CD8-positive, alpha-beta memory T cell (primary cell): ENCODE results near the gene FSTL5. TPM values are rescaled to one million over a fixed set of nuclear protein-coding genes. Genes with fewer than 3 reads are reported as not detected.

Source experiments
- CTCF ChIA-PET: fragments of 350-600 bp; sonication (Branson Sonifier 250); formaldehyde crosslinking; loops from one replicate; lab custom pipeline; 2021; ENCODE audit warnings: antibody characterized with exemption; lab: Charles Lee
- POLR2A ChIA-PET: fragments of 350-600 bp; sonication (Branson Sonifier 250); formaldehyde crosslinking; loops from one replicate; lab custom pipeline; 2021; ENCODE audit warnings: antibody characterized with exemption; lab: Charles Lee
- DNase-seq, 5 donors: peaks; one replicate each; pipeline versions ENCODE4 v3.0.0 to v3.0.0-alpha.2; 2020 to 2022; ENCODE audit warnings: mixed read lengths in 1 of 5
- H3K27ac ChIP-seq: one replicate; pipeline ENCODE4 v1.7.0; 2013; ENCODE audit warnings: low read depth, mild to moderate bottlenecking, low read length, moderate library complexity
- H3K27me3 ChIP-seq: 2 replicates; pipeline ENCODE4 v1.7.0; 2013; ENCODE audit warnings: low read length, mild to moderate bottlenecking; ENCODE audit not compliant: insufficient read depth, poor library complexity, severe bottlenecking
- H3K36me3 ChIP-seq: 2 replicates; pipeline ENCODE4 v1.7.0; 2013; ENCODE audit warnings: mild to moderate bottlenecking, low read length, moderate library complexity; ENCODE audit not compliant: insufficient read depth
- H3K4me1 ChIP-seq: 2 replicates; pipeline ENCODE4 v1.7.0; 2013; ENCODE audit warnings: mild to moderate bottlenecking, low read length, moderate library complexity; ENCODE audit not compliant: insufficient read depth
- H3K4me3 ChIP-seq: 2 replicates; pipeline ENCODE4 v1.7.0; 2013; ENCODE audit warnings: mild to moderate bottlenecking, low read length
- H3K9me3 ChIP-seq: 2 replicates; pipeline ENCODE4 v1.7.0; 2013; ENCODE audit warnings: mild to moderate bottlenecking, low read length
- H3K27ac Mint-ChIP-seq, 8 donors: one replicate each; pipeline ENCODE4 v1.8.0; 2020 to 2021; ENCODE audit warnings: mixed read lengths in 8 of 8, mild to moderate bottlenecking in 6 of 8, inconsistent platforms in 3 of 8, moderate library complexity in 3 of 8
- H3K27me3 Mint-ChIP-seq, 2 donors: one replicate each; pipeline ENCODE4 v1.8.0; 2020 to 2021; ENCODE audit warnings: mixed read lengths in 2 of 2, mild to moderate bottlenecking in 1 of 2, moderate library complexity in 1 of 2
- H3K36me3 Mint-ChIP-seq, 3 donors: one replicate each; pipeline ENCODE4 v1.8.0; 2020 to 2021; ENCODE audit warnings: mixed read lengths in 3 of 3, inconsistent platforms in 1 of 3, mild to moderate bottlenecking in 1 of 3
- H3K4me1 Mint-ChIP-seq, 3 donors: one replicate each; pipeline ENCODE4 v1.8.0; 2020 to 2021; ENCODE audit warnings: mixed read lengths in 3 of 3, inconsistent platforms in 1 of 3, mild to moderate bottlenecking in 1 of 3
- H3K4me3 Mint-ChIP-seq, 7 donors: one replicate each; pipeline ENCODE4 v1.8.0; 2020 to 2021; ENCODE audit warnings: mixed read lengths in 7 of 7, mild to moderate bottlenecking in 6 of 7, moderate library complexity in 4 of 7, inconsistent platforms in 2 of 7
- H3K9me3 Mint-ChIP-seq, 5 donors: one replicate each; pipeline ENCODE4 v1.8.0; 2020 to 2022; ENCODE audit warnings: mixed read lengths in 5 of 5, mild to moderate bottlenecking in 3 of 5, moderate library complexity in 2 of 5, inconsistent platforms in 1 of 5
- polyA plus RNA-seq: library from polyadenylated mRNA; unstranded; fragments of 300-500 nt; fragmentation: Illumina TruSeq; gene quantifications from one replicate; pipeline ENCODE4 v1.2.3, GENCODE V29; 2021
- total RNA-seq, 2 experiments: library from RNA; stranded (reverse); gene quantifications; one replicate each; pipeline ENCODE4 v1.2.3, GENCODE V29; 2021

Gene FSTL5
- total and polyA plus RNA-seq, 3 experiments from 2014 or later, result not detected

DNA sequence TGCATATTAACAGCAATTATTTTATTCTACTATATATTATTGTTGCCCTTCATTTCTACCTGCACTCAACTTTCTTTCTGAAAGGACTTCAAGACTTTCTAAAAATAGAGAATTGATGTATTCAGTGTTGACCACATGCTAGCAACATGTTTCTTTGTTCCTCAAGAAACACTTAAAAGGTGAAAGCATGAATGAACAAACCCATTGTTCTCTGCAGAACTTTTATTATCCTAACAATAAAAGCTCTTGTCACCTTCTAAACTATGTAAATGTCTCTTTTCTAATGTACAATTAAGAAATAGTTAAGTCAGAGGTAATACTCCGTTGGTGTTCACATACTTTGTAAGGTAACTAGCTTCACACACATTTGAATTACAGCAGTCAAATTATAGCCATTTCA is 638.7 kb downstream of the FSTL5 start:
- Mint-ChIP-seq H3K4me3 (no peak overlapping the region), H3K9me3 (peaks cover 3 to 29% (median 6%) of the 10 kb centered on the region in 5 donors), H3K36me3 (no peaks in the 10 kb centered on the region), H3K27me3 (no peaks in the 10 kb centered on the region), H3K27ac (no peak overlapping the region), H3K4me1 (no peaks in the 10 kb centered on the region)
- Histone ChIP-seq H3K4me1 (no peaks in the 10 kb centered on the region), H3K9me3 (no peaks in the 10 kb centered on the region), H3K4me3 (no peak overlapping the region), H3K36me3 (no peaks in the 10 kb centered on the region), H3K27me3 (no peaks in the 10 kb centered on the region), H3K27ac (no peak overlapping the region)
- POLR2A ChIA-PET, result no interaction called here
- CTCF ChIA-PET, result no interaction called here
- no peak for DNase-seq

DNA sequence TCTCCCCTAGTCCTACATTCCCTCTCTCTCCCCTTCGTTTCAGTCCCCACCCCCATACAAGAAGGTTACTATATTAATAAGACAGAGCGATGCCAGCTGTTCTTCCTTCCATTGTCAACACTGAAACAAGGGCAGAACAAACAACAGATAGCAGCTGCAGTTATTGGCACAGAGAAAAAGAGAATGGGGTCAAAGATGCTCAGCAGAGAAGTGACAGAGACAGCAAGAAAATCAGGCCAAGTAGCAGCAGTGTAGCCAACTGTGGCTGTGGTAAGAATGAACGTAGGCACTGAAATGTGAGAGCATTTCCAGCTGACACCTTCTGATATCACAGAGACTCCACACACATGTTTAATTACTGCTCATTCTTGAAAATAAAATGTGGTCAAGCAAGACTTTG is 641.8 kb downstream of the FSTL5 start:
- POLR2A ChIA-PET, result no interaction called here
- no peaks in the 10 kb centered on the region for H3K27me3 ChIP-seq
- no peaks in the 10 kb centered on the region for H3K4me1 Mint-ChIP-seq
- no peaks in the 10 kb centered on the region for H3K36me3 Mint-ChIP-seq
- no peaks in the 10 kb centered on the region for H3K9me3 ChIP-seq
- H3K27ac Mint-ChIP-seq, result no peak overlapping the region
- H3K4me3 Mint-ChIP-seq, result no peak overlapping the region
- no peaks in the 10 kb centered on the region for H3K36me3 ChIP-seq
- no peak overlapping the region for H3K4me3 ChIP-seq
- no peak overlapping the region for H3K27ac ChIP-seq
- CTCF ChIA-PET, result no interaction called here
- no peak for DNase-seq
- no peaks in the 10 kb centered on the region for H3K4me1 ChIP-seq
- H3K27me3 Mint-ChIP-seq, result no peaks in the 10 kb centered on the region
- H3K9me3 Mint-ChIP-seq, result peaks cover 5 to 19% (median 14%) of the 10 kb centered on the region in 5 donors

- no peak overlapping the region for H3K4me3 Mint-ChIP-seq
- ChIA-PET CTCF (no interaction called here), POLR2A (no interaction called here)
- no peak overlapping the region for H3K27ac ChIP-seq
- H3K27ac Mint-ChIP-seq, result no peak overlapping the region
- no peaks in the 10 kb centered on the region for H3K36me3 ChIP-seq
- no peaks in the 10 kb centered on the region for H3K27me3 Mint-ChIP-seq
- H3K9me3 Mint-ChIP-seq, result peaks cover 5 to 15% (median 14%) of the 10 kb centered on the region in 5 donors
- no peaks in the 10 kb centered on the region for H3K36me3 Mint-ChIP-seq
- no peaks in the 10 kb centered on the region for H3K4me1 ChIP-seq
- no peak for DNase-seq
- no peaks in the 10 kb centered on the region for H3K9me3 ChIP-seq
- no peaks in the 10 kb centered on the region for H3K4me1 Mint-ChIP-seq
- H3K27me3 ChIP-seq, result no peaks in the 10 kb centered on the region
- no peak overlapping the region for H3K4me3 ChIP-seq
Observed at GRCh38 chr4:161519611-161520010, 644.2 kb downstream of the FSTL5 start.

- no peak overlapping the region for H3K4me3 Mint-ChIP-seq
- no peaks in the 10 kb centered on the region for H3K4me1 ChIP-seq
- no peak overlapping the region for H3K4me3 ChIP-seq
- H3K36me3 ChIP-seq, result no peaks in the 10 kb centered on the region
- ChIA-PET CTCF (no interaction called here), POLR2A (no interaction called here)
- H3K9me3 ChIP-seq, result no peaks in the 10 kb centered on the region
- H3K27me3 Mint-ChIP-seq, result no peaks in the 10 kb centered on the region
- H3K9me3 Mint-ChIP-seq, result peaks cover 5 to 14% (median 10%) of the 10 kb centered on the region in 5 donors
- no peak overlapping the region for H3K27ac ChIP-seq
- H3K27ac Mint-ChIP-seq, result no peak overlapping the region
- no peaks in the 10 kb centered on the region for H3K4me1 Mint-ChIP-seq
- no peaks in the 10 kb centered on the region for H3K27me3 ChIP-seq
- H3K36me3 Mint-ChIP-seq, result no peaks in the 10 kb centered on the region
- no peak for DNase-seq
Observed at GRCh38 chr4:161517941-161518340, 645.9 kb downstream of the FSTL5 start.

DNA sequence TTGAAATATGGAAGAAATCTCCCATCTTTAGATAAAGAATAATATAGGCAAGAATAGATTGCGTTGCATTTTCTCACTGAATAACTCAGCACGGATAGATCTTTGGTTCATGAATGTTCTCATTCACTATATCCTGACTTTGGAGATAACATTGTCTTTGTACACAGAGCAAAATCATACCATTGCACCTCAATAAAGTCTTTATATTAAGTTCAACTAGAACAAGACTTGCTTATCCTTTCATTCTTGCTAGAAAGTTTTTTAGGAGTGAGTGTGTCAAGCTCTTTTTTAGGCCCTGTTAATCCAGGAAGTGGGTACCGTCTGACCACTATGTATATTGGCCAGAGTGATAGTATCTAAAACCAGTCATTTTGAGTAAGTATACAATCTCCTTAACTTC is 658.7 kb downstream of the FSTL5 start:
- ChIA-PET POLR2A (no interaction called here), CTCF (no interaction called here)
- Histone ChIP-seq H3K36me3 (no peaks in the 10 kb centered on the region), H3K4me1 (no peaks in the 10 kb centered on the region), H3K4me3 (no peak overlapping the region), H3K9me3 (no peaks in the 10 kb centered on the region), H3K27me3 (no peaks in the 10 kb centered on the region), H3K27ac (no peak overlapping the region)
- Mint-ChIP-seq H3K27ac (no peak overlapping the region), H3K36me3 (no peaks in the 10 kb centered on the region), H3K9me3 (peaks cover 0 to 9% (median 4%) of the 10 kb centered on the region in 5 donors), H3K4me1 (no peaks in the 10 kb centered on the region), H3K27me3 (no peaks in the 10 kb centered on the region), H3K4me3 (no peak overlapping the region)
- DNase-seq, result no peak

DNA sequence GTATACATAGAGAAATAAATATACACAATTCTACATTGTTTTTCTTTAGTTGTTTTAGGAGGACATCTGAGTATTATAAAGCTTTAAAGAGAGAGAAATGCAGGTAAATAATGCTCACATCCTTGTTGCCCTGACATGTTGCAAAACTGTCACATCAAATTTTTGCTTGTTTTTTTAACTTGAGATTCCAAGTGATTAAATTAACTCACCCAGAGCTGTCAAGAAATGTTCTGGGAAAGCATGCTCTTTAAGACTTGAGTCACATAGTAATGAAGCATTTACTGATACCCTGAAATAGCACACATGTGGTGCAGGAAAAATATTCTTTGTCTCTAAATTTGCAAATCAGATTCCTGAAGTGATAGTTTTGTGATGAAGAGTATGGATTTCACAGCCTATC is 665.6 kb downstream of the FSTL5 start:
- H3K36me3 Mint-ChIP-seq, result no peaks in the 10 kb centered on the region
- CTCF ChIA-PET, result no interaction called here

GRCh38 chr4:161486461-161486860 is 677.3 kb downstream of the FSTL5 start:
- DNase-seq, result no peak
- ChIA-PET POLR2A (no interaction called here), CTCF (no interaction called here)
- peaks cover 0 to 10% (median 4%) of the 10 kb centered on the region in 5 donors for H3K9me3 Mint-ChIP-seq
- Histone ChIP-seq H3K4me1 (no peaks in the 10 kb centered on the region), H3K9me3 (no peaks in the 10 kb centered on the region), H3K27ac (no peak overlapping the region), H3K36me3 (no peaks in the 10 kb centered on the region), H3K4me3 (no peak overlapping the region), H3K27me3 (no peaks in the 10 kb centered on the region)
- H3K4me1 Mint-ChIP-seq, result no peaks in the 10 kb centered on the region
- no peak overlapping the region for H3K4me3 Mint-ChIP-seq
- no peaks in the 10 kb centered on the region for H3K36me3 Mint-ChIP-seq
- H3K27ac Mint-ChIP-seq, result no peak overlapping the region
- no peaks in the 10 kb centered on the region for H3K27me3 Mint-ChIP-seq

More for the DNA sequence above, 665.6 kb downstream of the FSTL5 start:
- Histone ChIP-seq H3K27me3 (no peaks in the 10 kb centered on the region), H3K27ac (no peak overlapping the region), H3K4me3 (no peak overlapping the region), H3K9me3 (no peaks in the 10 kb centered on the region), H3K36me3 (no peaks in the 10 kb centered on the region), H3K4me1 (no peaks in the 10 kb centered on the region)
- DNase-seq, result no peak
- H3K27ac Mint-ChIP-seq, result no peak overlapping the region
- no peak overlapping the region for H3K4me3 Mint-ChIP-seq
- peaks cover 0 to 19% (median 3%) of the 10 kb centered on the region in 5 donors for H3K9me3 Mint-ChIP-seq
- H3K27me3 Mint-ChIP-seq, result no peaks in the 10 kb centered on the region
- POLR2A ChIA-PET, result no interaction called here
- H3K4me1 Mint-ChIP-seq, result no peaks in the 10 kb centered on the region

- H3K4me1 Mint-ChIP-seq, result no peaks in the 10 kb centered on the region
- no peaks in the 10 kb centered on the region for H3K27me3 Mint-ChIP-seq
- ChIA-PET CTCF (no interaction called here), POLR2A (no interaction called here)
- H3K9me3 Mint-ChIP-seq, result peaks cover 5 to 29% (median 9%) of the 10 kb centered on the region in 5 donors
- H3K27ac Mint-ChIP-seq, result no peak overlapping the region
- no peak for DNase-seq
- H3K36me3 Mint-ChIP-seq, result no peaks in the 10 kb centered on the region
- Histone ChIP-seq H3K27me3 (no peaks in the 10 kb centered on the region), H3K9me3 (no peaks in the 10 kb centered on the region), H3K27ac (no peak overlapping the region), H3K36me3 (no peaks in the 10 kb centered on the region), H3K4me3 (no peak overlapping the region), H3K4me1 (no peaks in the 10 kb centered on the region)
- no peak overlapping the region for H3K4me3 Mint-ChIP-seq
Observed at GRCh38 chr4:161466316-161466715, 697.5 kb downstream of the FSTL5 start.

DNA sequence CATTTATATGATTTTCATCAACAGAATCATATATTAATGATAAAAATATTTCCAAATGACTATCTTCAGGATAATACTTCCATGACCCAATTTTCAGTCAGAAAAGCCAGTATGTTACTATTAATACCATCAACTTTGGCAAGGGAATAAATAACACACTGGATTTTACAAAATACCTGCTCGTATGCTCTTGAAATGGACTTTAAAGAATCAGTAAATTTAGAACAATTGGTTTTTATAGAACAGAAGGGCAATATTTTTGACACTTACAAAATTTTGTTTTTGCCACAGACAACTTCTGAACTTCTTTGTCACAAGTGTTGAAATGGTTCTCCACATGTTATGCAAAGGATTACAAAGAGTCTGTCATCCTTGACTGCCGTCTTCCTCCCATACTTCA is 700.4 kb downstream of the FSTL5 start:
- Mint-ChIP-seq H3K27me3 (no peaks in the 10 kb centered on the region), H3K4me3 (no peak overlapping the region), H3K36me3 (no peaks in the 10 kb centered on the region), H3K9me3 (peaks cover 4 to 14% (median 9%) of the 10 kb centered on the region in 5 donors), H3K4me1 (no peaks in the 10 kb centered on the region), H3K27ac (no peak overlapping the region)
- Histone ChIP-seq H3K27me3 (no peaks in the 10 kb centered on the region), H3K4me1 (no peaks in the 10 kb centered on the region), H3K27ac (no peak overlapping the region), H3K36me3 (no peaks in the 10 kb centered on the region), H3K4me3 (no peak overlapping the region), H3K9me3 (no peaks in the 10 kb centered on the region)
- DNase-seq, result no peak
- ChIA-PET POLR2A (no interaction called here), CTCF (no interaction called here)
